CD4-positive, CD25-positive, alpha-beta regulatory T cell (primary cell): Measurements from ENCODE around the gene CBFA2T3. TPM values are rescaled to one million over a fixed set of nuclear protein-coding genes. Genes with fewer than 3 reads are reported as not detected.
"Not testable (repeated sequence)": the region's sequence is repeated elsewhere in the genome, so short reads cannot be mapped to it uniquely, and the experiment has no call there.

ENCODE experiments used
- ATAC-seq, 2 donors: fragments of 150-1000 bp; cut with Tn5 transposase; one replicate each; pipeline ENCODE4 v1.10.0; 2021; ENCODE audit warnings: low read depth in 2 of 2, moderate number of reproducible peaks in 2 of 2, moderate library complexity in 1 of 2
- DNase-seq, 3 donors: peaks; one replicate each; pipeline versions ENCODE4 v3.0.0 to v3.0.0-alpha.2; 2012 to 2022; ENCODE audit warnings: mixed read lengths in 1 of 3
- H3K27ac ChIP-seq: one replicate; pipeline ENCODE4 v1.7.0; 2013; ENCODE audit warnings: mild to moderate bottlenecking, low read length; ENCODE audit not compliant: insufficient read depth, poor library complexity, severe bottlenecking
- H3K27me3 ChIP-seq: one replicate; pipeline ENCODE4 v1.7.0; 2013; ENCODE audit warnings: low read length; ENCODE audit not compliant: control insufficient read depth, insufficient read depth
- H3K36me3 ChIP-seq: one replicate; pipeline ENCODE4 v1.7.0; 2013; ENCODE audit warnings: mild to moderate bottlenecking, low read length, moderate library complexity; ENCODE audit not compliant: control insufficient read depth, insufficient read depth
- H3K4me1 ChIP-seq: 2 replicates; pipeline ENCODE4 v1.7.0; 2013; ENCODE audit warnings: mild to moderate bottlenecking, low read length; ENCODE audit not compliant: insufficient read depth, control insufficient read depth, poor library complexity, severe bottlenecking
- H3K4me3 ChIP-seq: one replicate; pipeline ENCODE4 v1.7.0; 2013; ENCODE audit warnings: low read depth, mild to moderate bottlenecking, low read length, moderate library complexity
- H3K9me3 ChIP-seq, 2 experiments: 1 replicate in 1 of 2; 2 replicates in 1 of 2; pipeline ENCODE4 v1.7.0; 2013; ENCODE audit warnings: low read length in 2 of 2, mild to moderate bottlenecking in 1 of 2, moderate library complexity in 1 of 2; ENCODE audit not compliant: control insufficient read depth in 2 of 2
- H3K27ac Mint-ChIP-seq, 3 donors: one replicate each; pipeline ENCODE4 v1.8.0; 2020 to 2022; ENCODE audit warnings: mild to moderate bottlenecking in 3 of 3, mixed read lengths in 3 of 3, moderate library complexity in 2 of 3
- H3K27me3 Mint-ChIP-seq: one replicate; pipeline ENCODE4 v1.8.0; 2022; ENCODE audit warnings: mild to moderate bottlenecking, mixed read lengths
- H3K36me3 Mint-ChIP-seq: one replicate; pipeline ENCODE4 v1.8.0; 2020; ENCODE audit warnings: mixed read lengths
- H3K4me1 Mint-ChIP-seq, 4 donors: one replicate each; pipeline ENCODE4 v1.8.0; 2020 to 2022; ENCODE audit warnings: mixed read lengths in 4 of 4, mild to moderate bottlenecking in 1 of 4
- H3K4me3 Mint-ChIP-seq, 4 donors: one replicate each; pipeline ENCODE4 v1.8.0; 2020 to 2022; ENCODE audit warnings: mild to moderate bottlenecking in 4 of 4, mixed read lengths in 4 of 4, moderate library complexity in 3 of 4
- H3K9me3 Mint-ChIP-seq, 7 donors: one replicate each; pipeline ENCODE4 v1.8.0; 2020 to 2022; ENCODE audit warnings: mixed read lengths in 7 of 7, mild to moderate bottlenecking in 3 of 7, moderate library complexity in 2 of 7
- polyA plus RNA-seq, 4 donors: library from polyadenylated mRNA; unstranded; fragments of 300-500 nt; fragmentation: Illumina TruSeq; gene quantifications; one replicate each; pipeline ENCODE4 v1.2.3, GENCODE V29; 2021
- total RNA-seq: library from RNA; stranded (reverse); gene quantifications from one replicate; pipeline ENCODE4 v1.2.3, GENCODE V29; 2022

The CBFA2T3 gene
- total and polyA plus RNA-seq, 5 donors from 2014 or later: 0.25 to 1.3 TPM; not detected in 3

GRCh38 chr16:88889702-88890352 lies 87.2 kb downstream of the CBFA2T3 start:
- DNase-seq, H3K4me1 Mint-ChIP-seq, H3K27me3 Mint-ChIP-seq, ATAC-seq, H3K4me3 ChIP-seq, H3K27ac ChIP-seq, H3K27me3 ChIP-seq, H3K4me3 Mint-ChIP-seq, H3K36me3 ChIP-seq, H3K36me3 Mint-ChIP-seq, H3K4me1 ChIP-seq, H3K9me3 Mint-ChIP-seq, H3K9me3 ChIP-seq: not testable (repeated sequence)
- peak overlapping the region in 1 of 3 donors; percentile 76 for H3K27ac Mint-ChIP-seq

GRCh38 chr16:88888461-88889387 lies 88.3 kb downstream of the CBFA2T3 start:
- H3K4me1 ChIP-seq: no peaks in the 10 kb centered on the region
- no peaks in the 10 kb centered on the region for H3K27me3 ChIP-seq
- DNase-seq: no peak
- no peaks in the 10 kb centered on the region for H3K9me3 ChIP-seq
- ATAC-seq: no peak
- H3K4me1 Mint-ChIP-seq: no peaks in the 10 kb centered on the region
- no peak overlapping the region for H3K4me3 ChIP-seq
- no peak overlapping the region for H3K4me3 Mint-ChIP-seq
- no peak overlapping the region for H3K27ac ChIP-seq
- H3K27me3 Mint-ChIP-seq: no peaks in the 10 kb centered on the region
- H3K9me3 Mint-ChIP-seq: no peaks in the 10 kb centered on the region
- no peaks in the 10 kb centered on the region for H3K36me3 Mint-ChIP-seq
- H3K27ac Mint-ChIP-seq: no peak overlapping the region
- no peaks in the 10 kb centered on the region for H3K36me3 ChIP-seq

- DNase-seq (no peak), ATAC-seq (no peak)
- Mint-ChIP-seq H3K9me3 (no peaks in the 10 kb centered on the region), H3K36me3 (no peaks in the 10 kb centered on the region), H3K27ac (peak overlapping the region in 1 of 3 donors; percentile 69), H3K4me1 (peaks cover 0 to 1% (median 0%) of the 10 kb centered on the region in 4 donors), H3K4me3 (no peak overlapping the region), H3K27me3 (no peaks in the 10 kb centered on the region)
- Histone ChIP-seq H3K27me3 (no peaks in the 10 kb centered on the region), H3K9me3 (no peaks in the 10 kb centered on the region), H3K27ac (no peak overlapping the region), H3K36me3 (no peaks in the 10 kb centered on the region), H3K4me1 (no peaks in the 10 kb centered on the region), H3K4me3 (no peak overlapping the region)
These were observed 89.0 kb downstream of the CBFA2T3 start for GRCh38 chr16:88888057-88888456.

GRCh38 chr16:88886845-88887521 lies 90.0 kb downstream of the CBFA2T3 start:
- no peaks in the 10 kb centered on the region for H3K4me1 ChIP-seq
- H3K27ac ChIP-seq: no peak overlapping the region
- DNase-seq (no peak), ATAC-seq (no peak)
- H3K9me3 ChIP-seq: no peaks in the 10 kb centered on the region
- H3K4me1 Mint-ChIP-seq: peaks cover 0 to 3% (median under 1%) of the 10 kb centered on the region in 4 donors
- no peak overlapping the region for H3K4me3 ChIP-seq
- no peaks in the 10 kb centered on the region for H3K36me3 ChIP-seq
- no peaks in the 10 kb centered on the region for H3K27me3 Mint-ChIP-seq
- no peaks in the 10 kb centered on the region for H3K9me3 Mint-ChIP-seq
- no peak overlapping the region for H3K4me3 Mint-ChIP-seq
- H3K27ac Mint-ChIP-seq: no peak overlapping the region
- H3K27me3 ChIP-seq: no peaks in the 10 kb centered on the region
- H3K36me3 Mint-ChIP-seq: no peaks in the 10 kb centered on the region

- Mint-ChIP-seq H3K36me3 (no peaks in the 10 kb centered on the region), H3K27me3 (no peaks in the 10 kb centered on the region), H3K9me3 (no peaks in the 10 kb centered on the region), H3K4me1 (peaks cover 0 to 3% (median under 1%) of the 10 kb centered on the region in 4 donors), H3K4me3 (no peak overlapping the region), H3K27ac (no peak overlapping the region)
- no peaks in the 10 kb centered on the region for H3K9me3 ChIP-seq
- H3K4me1 ChIP-seq: no peaks in the 10 kb centered on the region
- H3K27me3 ChIP-seq: no peaks in the 10 kb centered on the region
- DNase-seq: no peak
- H3K27ac ChIP-seq: no peak overlapping the region
- H3K36me3 ChIP-seq: no peaks in the 10 kb centered on the region
- no peak overlapping the region for H3K4me3 ChIP-seq
- no peak for ATAC-seq
These were observed 90.6 kb downstream of the CBFA2T3 start for GRCh38 chr16:88886420-88886844.

GRCh38 chr16:88885693-88886280 lies 91.2 kb downstream of the CBFA2T3 start:
- no peaks in the 10 kb centered on the region for H3K36me3 Mint-ChIP-seq
- H3K9me3 Mint-ChIP-seq: no peaks in the 10 kb centered on the region
- H3K9me3 ChIP-seq: no peaks in the 10 kb centered on the region
- no peaks in the 10 kb centered on the region for H3K27me3 Mint-ChIP-seq
- no peak overlapping the region for H3K4me3 ChIP-seq
- H3K27ac Mint-ChIP-seq: no peak overlapping the region
- H3K4me3 Mint-ChIP-seq: no peak overlapping the region
- H3K36me3 ChIP-seq: no peaks in the 10 kb centered on the region
- no peaks in the 10 kb centered on the region for H3K4me1 ChIP-seq
- ATAC-seq (no peak), DNase-seq (no peak)
- H3K27me3 ChIP-seq: no peaks in the 10 kb centered on the region
- no peak overlapping the region for H3K27ac ChIP-seq
- peaks cover 0 to 3% (median under 1%) of the 10 kb centered on the region in 4 donors for H3K4me1 Mint-ChIP-seq

GRCh38 chr16:88884569-88885271 lies 92.3 kb downstream of the CBFA2T3 start:
- Mint-ChIP-seq H3K27me3 (no peaks in the 10 kb centered on the region), H3K4me1 (peaks cover 0 to 3% (median under 1%) of the 10 kb centered on the region in 4 donors), H3K9me3 (no peaks in the 10 kb centered on the region), H3K36me3 (no peaks in the 10 kb centered on the region), H3K27ac (no peak overlapping the region), H3K4me3 (no peak overlapping the region)
- H3K27ac ChIP-seq: no peak overlapping the region
- no peaks in the 10 kb centered on the region for H3K36me3 ChIP-seq
- ATAC-seq (no peak), DNase-seq (no peak)
- H3K9me3 ChIP-seq: no peaks in the 10 kb centered on the region
- no peak overlapping the region for H3K4me3 ChIP-seq
- no peaks in the 10 kb centered on the region for H3K27me3 ChIP-seq
- no peaks in the 10 kb centered on the region for H3K4me1 ChIP-seq
